Ishikawa (cell line): ENCODE data around the gene ZIC2.

ENCODE experiments used
- EGR1 ChIP-seq: IDR thresholded peaks from 2 replicates; pipeline ENCODE4 v1.6.1; 2012
- EP300 ChIP-seq: IDR thresholded peaks from 2 replicates; pipeline ENCODE4 v1.6.1; 2012; ENCODE audit warnings: borderline replicate concordance
- MAX ChIP-seq: IDR thresholded peaks from 2 replicates; pipeline ENCODE4 v1.6.1; 2012
- RAD21 ChIP-seq: IDR thresholded peaks from 2 replicates; pipeline ENCODE4 v1.6.1; 2012; ENCODE audit warnings: low read depth
- TEAD4 ChIP-seq: IDR thresholded peaks from 2 replicates; pipeline ENCODE4 v1.6.1; 2012
- YY1 ChIP-seq: IDR thresholded peaks from 2 replicates; pipeline ENCODE4 v1.6.1; 2012; ENCODE audit warnings: low read depth

- TF ChIP-seq TEAD4: no peak
- no peak for TF ChIP-seq RAD21
- no peak for TF ChIP-seq EGR1
- TF ChIP-seq EP300: no peak
- no peak for TF ChIP-seq YY1
- TF ChIP-seq MAX: no peak
Measured at GRCh38 chr13:99958406-99959126, 23.0 kb upstream of the ZIC2 start.
